Measurements from ENCODE around the gene PRICKLE3.

DNA sequence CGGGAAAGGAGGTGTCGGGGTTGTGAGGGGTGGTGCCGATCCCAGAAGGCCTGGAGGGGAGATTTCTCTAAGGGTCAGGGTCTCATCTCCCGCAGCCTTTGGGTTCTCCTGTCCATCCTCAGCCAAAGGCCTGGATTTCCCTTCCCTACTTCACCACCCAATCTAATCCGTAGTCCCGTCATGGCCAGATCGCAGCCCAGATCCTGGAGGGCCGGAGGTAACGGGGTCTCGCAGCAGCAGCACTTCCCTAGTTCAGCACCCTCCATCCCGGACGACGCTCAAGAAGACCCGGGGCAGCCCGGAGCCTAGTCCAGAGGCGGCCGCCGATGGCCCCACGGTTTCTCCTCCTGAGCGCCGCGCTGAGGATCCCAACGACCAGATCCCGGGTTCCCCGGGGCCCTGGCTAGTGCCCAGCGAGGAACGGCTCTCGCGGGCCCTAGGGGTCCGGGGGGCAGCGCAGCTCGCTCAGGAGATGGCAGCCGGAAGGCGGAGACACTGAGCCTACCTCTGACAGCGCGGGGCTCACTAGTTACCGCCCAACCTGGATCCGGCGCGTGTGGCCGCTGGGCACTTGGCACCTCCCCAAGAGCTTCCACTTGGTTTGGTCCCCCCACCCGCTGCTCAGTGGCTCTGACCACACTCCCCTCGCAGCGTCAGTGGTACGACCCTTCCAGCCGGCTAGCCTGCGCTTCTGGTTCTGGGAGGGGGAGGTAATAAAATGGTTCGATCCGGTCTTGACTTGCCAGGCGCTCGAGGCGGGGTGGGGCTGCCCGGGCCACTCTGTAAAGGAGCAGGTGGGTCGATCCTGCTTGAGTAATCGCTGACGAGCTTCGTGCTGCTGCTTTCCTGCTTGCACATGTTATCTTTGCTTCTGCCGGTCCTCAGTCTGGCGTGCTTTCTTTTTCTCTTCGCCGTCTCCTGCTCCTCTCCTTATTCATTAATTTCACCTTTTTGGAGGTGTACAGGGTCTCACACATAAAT is 20.0 kb downstream of the PRICKLE3 start:
- TF ChIP-seq, protein P1, sequence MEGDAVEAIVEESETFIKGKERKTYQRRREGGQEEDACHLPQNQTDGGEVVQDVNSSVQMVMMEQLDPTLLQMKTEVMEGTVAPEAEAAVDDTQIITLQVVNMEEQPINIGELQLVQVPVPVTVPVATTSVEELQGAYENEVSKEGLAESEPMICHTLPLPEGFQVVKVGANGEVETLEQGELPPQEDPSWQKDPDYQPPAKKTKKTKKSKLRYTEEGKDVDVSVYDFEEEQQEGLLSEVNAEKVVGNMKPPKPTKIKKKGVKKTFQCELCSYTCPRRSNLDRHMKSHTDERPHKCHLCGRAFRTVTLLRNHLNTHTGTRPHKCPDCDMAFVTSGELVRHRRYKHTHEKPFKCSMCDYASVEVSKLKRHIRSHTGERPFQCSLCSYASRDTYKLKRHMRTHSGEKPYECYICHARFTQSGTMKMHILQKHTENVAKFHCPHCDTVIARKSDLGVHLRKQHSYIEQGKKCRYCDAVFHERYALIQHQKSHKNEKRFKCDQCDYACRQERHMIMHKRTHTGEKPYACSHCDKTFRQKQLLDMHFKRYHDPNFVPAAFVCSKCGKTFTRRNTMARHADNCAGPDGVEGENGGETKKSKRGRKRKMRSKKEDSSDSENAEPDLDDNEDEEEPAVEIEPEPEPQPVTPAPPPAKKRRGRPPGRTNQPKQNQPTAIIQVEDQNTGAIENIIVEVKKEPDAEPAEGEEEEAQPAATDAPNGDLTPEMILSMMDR (IDR thresholded peaks at IDR 0.05), result peak in 2 of 4 experiments; percentile 18 to 58
- TF ChIP-seq POLR2AphosphoS5 (IDR thresholded peaks at IDR 0.05), result peak; percentile 63

Data from gastroesophageal sphincter (tissue), 3 donors.